Aorta (tissue), 5 donors: ENCODE measurements around the gene TMEM145. TPM values are rescaled to one million over a fixed set of nuclear protein-coding genes. Genes with fewer than 3 reads are reported as not detected.

Experiments
- ATAC-seq: fragments of 200-7000 bp; cut with Tn5 transposase; one replicate; pipeline ENCODE4 v1.9.1; 2022; ENCODE audit warnings: moderate library complexity; ENCODE audit not compliant: low FRiP score
- DNase-seq, 2 donors: peaks; one replicate each; pipeline ENCODE4 v3.0.0-alpha.2; 2020
- H3K27ac ChIP-seq, 2 donors: one replicate each; pipeline ENCODE4 v1.5.1; 2013; ENCODE audit warnings: low read length in 2 of 2, mild to moderate bottlenecking in 2 of 2, moderate library complexity in 2 of 2, control low read depth in 1 of 2, inconsistent platforms in 1 of 2, low read depth in 1 of 2
- H3K27me3 ChIP-seq, 2 donors: one replicate each; pipeline ENCODE4 v1.6.1; 2013; ENCODE audit warnings: control low read depth in 1 of 2, low read length in 1 of 2, mild to moderate bottlenecking in 1 of 2, moderate library complexity in 1 of 2; ENCODE audit not compliant: insufficient read depth in 2 of 2, control insufficient read depth in 1 of 2
- H3K36me3 ChIP-seq, 2 donors: one replicate each; pipeline ENCODE4 v1.6.1; 2013; ENCODE audit warnings: control low read depth in 1 of 2, low read length in 1 of 2, mild to moderate bottlenecking in 1 of 2; ENCODE audit not compliant: insufficient read depth in 2 of 2, control insufficient read depth in 1 of 2
- H3K4me1 ChIP-seq, 2 donors: one replicate each; pipeline ENCODE4 v1.6.1; 2013; ENCODE audit warnings: low read length in 2 of 2, control low read depth in 1 of 2, mild to moderate bottlenecking in 1 of 2, moderate library complexity in 1 of 2; ENCODE audit not compliant: insufficient read depth in 2 of 2, control insufficient read depth in 1 of 2
- H3K4me3 ChIP-seq, 2 donors: one replicate each; pipeline ENCODE4 v1.5.1; 2013; ENCODE audit warnings: low read length in 2 of 2, control low read depth in 1 of 2, mild to moderate bottlenecking in 1 of 2
- H3K9me3 ChIP-seq: one replicate; pipeline ENCODE4 v1.6.1; 2013; ENCODE audit warnings: mild to moderate bottlenecking, low read length; ENCODE audit not compliant: control insufficient read depth
- WGBS, 2 donors: extraction: QIAGEN DNeasy Blood & Tissue Kit; methylation state at CpG; one replicate each; pipeline ENCODE4 v1.1.7; 2013; 5-methylcytosine and 5-hydroxymethylcytosine counted together
- intact Hi-C, 2 donors: fragments of 100-400 bp; cut with DNase I; formaldehyde crosslinking; loops; one replicate each; pipeline versions ENCODE4 v1.14.2 to v1.15.0; 2022
- polyA plus RNA-seq, 2 donors: library from polyadenylated mRNA; stranded (reverse); fragments of 200-250 nt; gene quantifications; one replicate each; pipeline ENCODE4 v1.2.3, GENCODE V29; 2013
- total RNA-seq, 2 donors: library from RNA; stranded (reverse); fragmentation: NEBNext Ultra II Directional; extraction: Animal tissue kit (Norgen Biotek cat#: 25700); gene quantifications; one replicate each; pipeline ENCODE4 v1.2.1, GENCODE V29; 2021
- donor health status: healthy with polysubstance abuse.
- donor health status: Bipolar disorder and iron deficiency.
- donor health status: DM: no; HTN: no; CAD: no.
- donor health status: DM: no; HTN: no; CAD: no.
- donor health status: DM: yes; HTN: yes; CAD: no.

The TMEM145 gene
- total and polyA plus RNA-seq, 4 donors: not detected

GRCh38 chr19:42285988-42286348 lies 27.1 kb upstream of the TMEM145 start:
- DNase-seq: no peak
- H3K36me3 ChIP-seq: peaks cover 0 to 10% of the 10 kb centered on the region in 2 donors
- no peak overlapping the region for H3K27ac ChIP-seq
- intact Hi-C loops: no loop called here
- no peaks in the 10 kb centered on the region for H3K9me3 ChIP-seq
- WGBS, 2 donors: 8 to 18% methylated on average over 6 of the region's 6 CpGs
- no peak overlapping the region for H3K4me3 ChIP-seq
- peaks cover 0 to 3% of the 10 kb centered on the region in 2 donors for H3K4me1 ChIP-seq
- ATAC-seq: no peak
- H3K27me3 ChIP-seq: no peaks in the 10 kb centered on the region

GRCh38 chr19:42286349-42287016 lies 26.6 kb upstream of the TMEM145 start:
- H3K36me3 ChIP-seq: peaks cover 0 to 12% of the 10 kb centered on the region in 2 donors
- H3K27ac ChIP-seq: no peak overlapping the region
- peaks cover 0 to 3% of the 10 kb centered on the region in 2 donors for H3K4me1 ChIP-seq
- H3K4me3 ChIP-seq: no peak overlapping the region
- no peaks in the 10 kb centered on the region for H3K27me3 ChIP-seq
- no peaks in the 10 kb centered on the region for H3K9me3 ChIP-seq
- 9 to 17% methylated on average over 13 of the region's 13 CpGs for WGBS, 2 donors
- peak; percentile 69 to 88 for DNase-seq
- intact Hi-C loops: no loop called here
- no peak for ATAC-seq

GRCh38 chr19:42287017-42287826 lies 25.9 kb upstream of the TMEM145 start:
- Histone ChIP-seq H3K27me3 (no peaks in the 10 kb centered on the region), H3K9me3 (no peaks in the 10 kb centered on the region), H3K4me3 (no peak overlapping the region), H3K27ac (no peak overlapping the region), H3K4me1 (peaks cover 0 to 3% of the 10 kb centered on the region in 2 donors), H3K36me3 (peaks cover 0 to 12% of the 10 kb centered on the region in 2 donors)
- WGBS, 2 donors: 85 to 89% methylated on average over 26 to 30 of the region's 30 CpGs
- DNase-seq (peak in 1 of 2 donors; percentile 47), ATAC-seq (no peak)
- intact Hi-C loops: no loop called here

GRCh38 chr19:42287827-42288107 lies 25.3 kb upstream of the TMEM145 start:
- Histone ChIP-seq H3K4me3 (no peak overlapping the region), H3K36me3 (peaks cover 0 to 12% of the 10 kb centered on the region in 2 donors), H3K27me3 (no peaks in the 10 kb centered on the region), H3K27ac (no peak overlapping the region), H3K4me1 (peaks cover 0 to 3% of the 10 kb centered on the region in 2 donors), H3K9me3 (no peaks in the 10 kb centered on the region)
- ATAC-seq (no peak), DNase-seq (no peak)
- intact Hi-C loops: no loop called here
- WGBS, 2 donors: 87 to 92% methylated on average over 10 of the region's 10 CpGs

GRCh38 chr19:42288387-42288786 lies 24.7 kb upstream of the TMEM145 start:
- Histone ChIP-seq H3K4me1 (peaks cover 0 to 3% of the 10 kb centered on the region in 2 donors), H3K27ac (no peak overlapping the region), H3K9me3 (no peaks in the 10 kb centered on the region), H3K36me3 (peaks cover 0 to 12% of the 10 kb centered on the region in 2 donors), H3K4me3 (no peak overlapping the region), H3K27me3 (no peaks in the 10 kb centered on the region)
- intact Hi-C loops: no loop called here
- 77 to 86% methylated on average over 4 of the region's 4 CpGs for WGBS, 2 donors
- DNase-seq (no peak), ATAC-seq (no peak)

- Histone ChIP-seq H3K27ac (no peak overlapping the region), H3K4me3 (no peak overlapping the region), H3K9me3 (no peaks in the 10 kb centered on the region), H3K36me3 (peaks cover 0 to 12% of the 10 kb centered on the region in 2 donors), H3K27me3 (no peaks in the 10 kb centered on the region), H3K4me1 (peaks cover 0 to 3% of the 10 kb centered on the region in 2 donors)
- ATAC-seq: no peak
- 83 to 84% methylated on average over 22 of the region's 22 CpGs for WGBS, 2 donors
- intact Hi-C loops: no loop called here
- DNase-seq: no peak
These were observed 24.1 kb upstream of the TMEM145 start for GRCh38 chr19:42288881-42289555.

GRCh38 chr19:42289556-42290041 lies 23.5 kb upstream of the TMEM145 start:
- no peak for DNase-seq

GRCh38 chr19:42290136-42290522 lies 23.0 kb upstream of the TMEM145 start:
- intact Hi-C loops: no loop called here

More at GRCh38 chr19:42289556-42290041, 23.5 kb upstream of the TMEM145 start:
- no peak overlapping the region for H3K27ac ChIP-seq
- 82 to 83% methylated on average over 8 of the region's 8 CpGs for WGBS, 2 donors
- no peaks in the 10 kb centered on the region for H3K9me3 ChIP-seq
- intact Hi-C loops: no loop called here
- no peak for ATAC-seq
- H3K27me3 ChIP-seq: no peaks in the 10 kb centered on the region
- peaks cover 0 to 3% of the 10 kb centered on the region in 2 donors for H3K4me1 ChIP-seq
- H3K4me3 ChIP-seq: no peak overlapping the region
- peaks cover 0 to 12% of the 10 kb centered on the region in 2 donors for H3K36me3 ChIP-seq

More at GRCh38 chr19:42290136-42290522, 23.0 kb upstream of the TMEM145 start:
- peaks cover 0 to 3% of the 10 kb centered on the region in 2 donors for H3K4me1 ChIP-seq
- H3K27ac ChIP-seq: no peak overlapping the region
- DNase-seq (no peak), ATAC-seq (no peak)
- WGBS, 2 donors: 76 to 78% methylated on average over 12 to 13 of the region's 13 CpGs
- H3K9me3 ChIP-seq: no peaks in the 10 kb centered on the region
- no peak overlapping the region for H3K4me3 ChIP-seq
- H3K27me3 ChIP-seq: no peaks in the 10 kb centered on the region
- H3K36me3 ChIP-seq: peaks cover 0 to 12% of the 10 kb centered on the region in 2 donors
